HCT116 (cell line): Measurements from ENCODE around the gene LRRTM4. TPM values are rescaled to one million over a fixed set of nuclear protein-coding genes. Genes with fewer than 3 reads are reported as not detected.

Source experiments
- ATAC-seq: fragments of 200-7000 bp; cut with Tn5 transposase; 2 replicates; pipeline ENCODE4 v1.9.1; 2020; ENCODE audit warnings: mild to moderate bottlenecking, moderate library complexity
- BruUV-seq: library from RNA; stranded (reverse); fragments of 400-500 nt; replicated peaks from 2 replicates; lab custom pipeline; 2021; lab: Mats Ljungman, UMichigan
- CTCF ChIA-PET: fragments of 300-600 bp; sonication (Branson Sonifier 250); formaldehyde crosslinking; loops from one replicate; lab custom pipeline; 2021; ENCODE audit warnings: antibody characterized with exemption; lab: Charles Lee
- POLR2A ChIA-PET: fragments of 300-600, 350-600 bp; sonication (Branson Sonifier 250); formaldehyde crosslinking; loops from one replicate; lab custom pipeline; 2021; ENCODE audit warnings: antibody characterized with exemption; lab: Charles Lee
- RAD21 ChIA-PET, 2 experiments: fragments of 300-600 bp; sonication (Branson Sonifier 250); formaldehyde crosslinking; loops; one replicate each; lab custom pipeline; 2023; ENCODE audit warnings: low total read pairs in 2 of 2; ENCODE audit not compliant: uncharacterized antibody in 2 of 2, unreplicated experiment in 2 of 2, low non-redundant PET in 1 of 2; lab: Charles Lee
- DNase-seq: peaks from one replicate; pipeline ENCODE4 v3.0.0-alpha.2; 2010; ENCODE audit warnings: low read depth, low spot score
- H2AFZ ChIP-seq: fragments of 200-600 bp; shearing (Covaris generic), sonication (generic); 2 replicates; pipeline ENCODE4 v1.6.1; 2017; ENCODE audit warnings: low read depth, mixed run types, mixed read lengths, antibody characterized with exemption, low read length; ENCODE audit not compliant: poor library complexity, severe bottlenecking
- H3K27ac ChIP-seq: 2 replicates; pipeline ENCODE4 v1.5.1; 2012; ENCODE audit warnings: low read depth, low read length
- H3K27me3 ChIP-seq: fragments of 200-600 bp; sonication (generic); 2 replicates; pipeline ENCODE4 v1.6.1; 2016; ENCODE audit warnings: mixed run types, low read length, mixed read lengths; ENCODE audit not compliant: insufficient read depth
- H3K36me3 ChIP-seq, 2 experiments: fragments of 200-500 bp in 1 of 2; fragments of 200-600 bp in 1 of 2; sonication (Bioruptor generic) in 1 of 2; sonication (generic) in 1 of 2; 2 replicates each; pipeline versions ENCODE4 v1.5.1 to v1.6.1; 2014 to 2016; ENCODE audit warnings: low read length in 2 of 2, inconsistent platforms in 1 of 2, mixed read lengths in 1 of 2, mixed run types in 1 of 2; ENCODE audit not compliant: insufficient read depth in 2 of 2, control insufficient read depth in 1 of 2
- H3K4me1 ChIP-seq, 2 experiments: fragments of 200-600 bp in 1 of 2; sonication (generic) in 1 of 2; 2 replicates each; pipeline versions ENCODE4 v1.5.1 to v1.6.1; 2012 to 2017; ENCODE audit warnings: low read length in 2 of 2, inconsistent platforms in 1 of 2, mild to moderate bottlenecking in 1 of 2, mixed read lengths in 1 of 2, mixed run types in 1 of 2, moderate library complexity in 1 of 2; ENCODE audit not compliant: insufficient read depth in 2 of 2, control insufficient read depth in 1 of 2
- H3K4me2 ChIP-seq: fragments of 200-600 bp; sonication (generic); 2 replicates; pipeline ENCODE4 v1.6.1; 2017; ENCODE audit warnings: mixed run types, low read length, mixed read lengths
- H3K4me3 ChIP-seq, 2 experiments: fragments of 200-600 bp in 1 of 2; sonication (generic) in 1 of 2; replicated peaks in 1 of 2; 2 replicates each; pipeline ENCODE4 v1.5.1; 2011 to 2016; ENCODE audit warnings: low read length in 2 of 2, control low read depth in 1 of 2, low read depth in 1 of 2, mild to moderate bottlenecking in 1 of 2, mixed read lengths in 1 of 2, mixed run types in 1 of 2
- H3K79me2 ChIP-seq: fragments of 200-600 bp; sonication (generic); 2 replicates; pipeline ENCODE4 v1.6.1; 2017; ENCODE audit warnings: mild to moderate bottlenecking, mixed run types, low read length, moderate library complexity, mixed read lengths; ENCODE audit not compliant: insufficient read depth
- H3K9ac ChIP-seq: fragments of 200-600 bp; sonication (generic); 2 replicates; pipeline ENCODE4 v1.6.1; 2016; ENCODE audit warnings: low read length, mixed read lengths
- H3K9me2 ChIP-seq: fragments of 200-600 bp; sonication (generic), shearing (Covaris generic); 2 replicates; pipeline ENCODE4 v1.6.1; 2017; ENCODE audit warnings: mixed run types, mild to moderate bottlenecking, moderate library complexity; ENCODE audit not compliant: insufficient read depth
- H3K9me3 ChIP-seq, 2 experiments: fragments of 200-500 bp in 1 of 2; fragments of 200-600 bp in 1 of 2; sonication (Bioruptor generic) in 1 of 2; sonication (generic) in 1 of 2; 2 replicates each; pipeline ENCODE4 v1.6.1; 2014 to 2017; ENCODE audit warnings: low read length in 2 of 2, mixed read lengths in 2 of 2, inconsistent platforms in 1 of 2, low read depth in 1 of 2, mild to moderate bottlenecking in 1 of 2, mixed run types in 1 of 2, moderate library complexity in 1 of 2; ENCODE audit not compliant: control insufficient read depth in 1 of 2, insufficient read depth in 1 of 2
- H4K20me1 ChIP-seq: fragments of 200-600 bp; sonication (generic), shearing (Covaris generic); 2 replicates; pipeline ENCODE4 v1.6.1; 2017; ENCODE audit warnings: mixed run types, mild to moderate bottlenecking, moderate library complexity; ENCODE audit not compliant: insufficient read depth
- CBX3 ChIP-seq: IDR thresholded peaks from 2 replicates; pipeline ENCODE4 v1.6.1; 2012; ENCODE audit warnings: low read depth
- CEBPB ChIP-seq: IDR thresholded peaks from 2 replicates; pipeline ENCODE4 v1.6.1; 2012; ENCODE audit warnings: low read depth
- EZH2 ChIP-seq: fragments of 200-600 bp; sonication (generic); IDR thresholded peaks from 2 replicates; pipeline ENCODE4 v1.6.1; 2017; ENCODE audit warnings: antibody characterized with exemption, mixed run types
- MAX ChIP-seq: IDR thresholded peaks from 2 replicates; pipeline ENCODE4 v1.6.1; 2012
- POLR2A ChIP-seq: IDR thresholded peaks from 2 replicates; pipeline ENCODE4 v1.7.0; 2011; ENCODE audit warnings: borderline replicate concordance; ENCODE audit not compliant: insufficient read depth, insufficient read length; ENCODE audit errors: extremely low read depth
- POLR2AphosphoS5 ChIP-seq: IDR thresholded peaks from 2 replicates; pipeline ENCODE4 v1.6.1; 2011; ENCODE audit warnings: mild to moderate bottlenecking, low read depth, low read length, moderate library complexity
- REST ChIP-seq: IDR thresholded peaks from 2 replicates; pipeline ENCODE4 v1.6.1; 2012; ENCODE audit warnings: low read depth
- SIN3A ChIP-seq: IDR thresholded peaks from 2 replicates; pipeline ENCODE4 v1.6.1; 2012; ENCODE audit warnings: low read depth
- SP1 ChIP-seq: IDR thresholded peaks from 2 replicates; pipeline ENCODE4 v1.6.1; 2012; ENCODE audit warnings: low read depth
- SRF ChIP-seq: IDR thresholded peaks from 2 replicates; pipeline ENCODE4 v1.6.1; 2012; ENCODE audit warnings: low read depth
- TCF7L2 ChIP-seq: IDR thresholded peaks from 2 replicates; pipeline ENCODE4 v1.7.0; 2011; ENCODE audit warnings: borderline replicate concordance, inconsistent platforms; ENCODE audit not compliant: insufficient read depth, insufficient read length; ENCODE audit errors: extremely low read depth
- YY1 ChIP-seq: IDR thresholded peaks from 2 replicates; pipeline ENCODE4 v1.6.1; 2011; ENCODE audit warnings: low read length, low read depth, moderate library complexity, mild to moderate bottlenecking; ENCODE audit not compliant: insufficient replicate concordance; ENCODE audit errors: extremely low read depth
- ZBTB33 ChIP-seq: IDR thresholded peaks from 2 replicates; pipeline ENCODE4 v1.6.1; 2011; ENCODE audit warnings: mild to moderate bottlenecking, low read length, moderate library complexity; ENCODE audit not compliant: insufficient replicate concordance; ENCODE audit errors: extremely low read depth
- ZFX ChIP-seq: fragments of 450-650 bp; IDR thresholded peaks from 2 replicates; pipeline ENCODE4 v1.6.1; 2017
- ZNF274 ChIP-seq: fragments of 200-500 bp; sonication (Bioruptor generic); IDR thresholded peaks from 2 replicates; pipeline ENCODE4 v1.6.1; 2014; ENCODE audit warnings: mild to moderate bottlenecking, low read depth, low read length, inconsistent platforms
- intact Hi-C: fragments of 100-400 bp; cut with micrococcal nuclease; formaldehyde crosslinking; loops from 2 replicates; pipeline ENCODE4 v1.10.0; 2022
- total RNA-seq: library from RNA; stranded (reverse); gene quantifications from one replicate; pipeline ENCODE4 v1.2.1, GENCODE V29; 2021; ENCODE audit not compliant: unreplicated experiment

Gene LRRTM4
- total RNA-seq, 1 experiment from 2014 or later = 0.25 TPM

DNA sequence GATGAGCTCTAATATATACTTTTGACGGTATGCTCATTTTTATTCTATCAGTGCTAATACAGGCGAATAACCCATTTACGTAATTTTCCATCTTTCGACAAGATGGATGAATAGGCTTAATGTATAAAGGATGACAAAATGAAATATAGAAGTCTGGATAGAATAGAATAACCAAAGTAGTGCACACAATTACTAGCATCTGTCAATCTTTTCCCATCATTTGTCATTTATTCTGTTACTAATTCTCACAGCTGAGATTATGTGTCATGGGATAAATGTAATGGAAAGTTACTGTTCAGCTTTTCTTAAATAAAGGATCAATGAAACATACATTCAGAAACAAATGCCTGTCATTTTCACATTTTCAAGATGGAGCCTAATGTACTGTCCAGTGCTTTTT is 548.6 kb downstream of the LRRTM4 start:
- no peaks in the 10 kb centered on the region for H3K79me2 ChIP-seq

More for the DNA sequence above, 548.6 kb downstream of the LRRTM4 start:
- H4K20me1 ChIP-seq = no peaks in the 10 kb centered on the region
- H3K9me2 ChIP-seq = no peaks in the 10 kb centered on the region
- no peak overlapping the region for H3K4me3 ChIP-seq
- no peak overlapping the region for H3K27ac ChIP-seq
- ATAC-seq = no peak
- peaks cover 0 to 12% of the 10 kb centered on the region in 2 experiments; a peak in 2 of 4 replicates for H3K9me3 ChIP-seq
- BruUV-seq = no TSS peak
- H3K27me3 ChIP-seq = no peaks in the 10 kb centered on the region
- ChIA-PET RAD21 (no interaction called here), POLR2A (no interaction called here), CTCF (no interaction called here)
- no peaks in the 10 kb centered on the region for H3K4me1 ChIP-seq
- no peak overlapping the region for H2AFZ ChIP-seq
- no peak for DNase-seq
- TF ChIP-seq ZBTB33 (no peak), SRF (no peak), YY1 (no peak), MAX (no peak), SP1 (no peak), SIN3A (no peak), TCF7L2 (no peak), POLR2AphosphoS5 (no peak), EZH2 (no peak), REST (no peak), CBX3 (no peak), ZNF274 (no peak), CEBPB (no peak), ZFX (no peak), POLR2A (no peak)
- TF ChIP-seq, all 23 proteins: peak for 0
- H3K9ac ChIP-seq = no peak overlapping the region
- intact Hi-C loops = no loop called here
- no peaks in the 10 kb centered on the region for H3K36me3 ChIP-seq
- no peak overlapping the region for H3K4me2 ChIP-seq
